Measurements from ENCODE around the gene PAFAH1B2. TPM values are rescaled to one million over a fixed set of nuclear protein-coding genes. Genes with fewer than 3 reads are reported as not detected.
A peak's percentile ranks its signal among the peaks of the same experiment; 100 is the strongest.

Gene PAFAH1B2
- total RNA-seq, 1 experiment from 2014 or later = 66.7 TPM

DNA sequence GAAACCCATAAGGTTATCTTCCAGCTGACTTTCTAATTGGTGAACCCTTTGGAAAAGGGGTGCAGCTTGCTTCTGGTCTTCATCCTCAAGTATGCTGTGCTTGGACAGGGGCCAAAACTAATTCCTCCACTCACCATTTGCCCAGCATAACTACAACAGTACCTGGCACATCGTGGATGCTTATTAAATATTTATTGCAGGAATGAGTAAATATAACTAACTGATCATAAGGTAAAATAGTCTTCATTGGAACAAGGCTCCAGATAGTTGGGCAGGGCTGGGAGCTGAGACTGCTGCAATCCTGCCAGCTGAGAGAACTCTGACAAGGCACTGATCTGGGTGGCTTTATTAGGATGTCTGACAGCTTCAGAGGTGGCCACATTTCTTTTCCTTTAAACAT is 32.1 kb downstream of the PAFAH1B2 start:
- TF ChIP-seq, protein P1, sequence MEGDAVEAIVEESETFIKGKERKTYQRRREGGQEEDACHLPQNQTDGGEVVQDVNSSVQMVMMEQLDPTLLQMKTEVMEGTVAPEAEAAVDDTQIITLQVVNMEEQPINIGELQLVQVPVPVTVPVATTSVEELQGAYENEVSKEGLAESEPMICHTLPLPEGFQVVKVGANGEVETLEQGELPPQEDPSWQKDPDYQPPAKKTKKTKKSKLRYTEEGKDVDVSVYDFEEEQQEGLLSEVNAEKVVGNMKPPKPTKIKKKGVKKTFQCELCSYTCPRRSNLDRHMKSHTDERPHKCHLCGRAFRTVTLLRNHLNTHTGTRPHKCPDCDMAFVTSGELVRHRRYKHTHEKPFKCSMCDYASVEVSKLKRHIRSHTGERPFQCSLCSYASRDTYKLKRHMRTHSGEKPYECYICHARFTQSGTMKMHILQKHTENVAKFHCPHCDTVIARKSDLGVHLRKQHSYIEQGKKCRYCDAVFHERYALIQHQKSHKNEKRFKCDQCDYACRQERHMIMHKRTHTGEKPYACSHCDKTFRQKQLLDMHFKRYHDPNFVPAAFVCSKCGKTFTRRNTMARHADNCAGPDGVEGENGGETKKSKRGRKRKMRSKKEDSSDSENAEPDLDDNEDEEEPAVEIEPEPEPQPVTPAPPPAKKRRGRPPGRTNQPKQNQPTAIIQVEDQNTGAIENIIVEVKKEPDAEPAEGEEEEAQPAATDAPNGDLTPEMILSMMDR (IDR thresholded peaks at IDR 0.05; ENCODE audit: unreplicated experiment) = no peak
- Mint-ChIP-seq H3K36me3 (ENCODE audit: insufficient read depth, unreplicated experiment) (peaks cover 30% of the 10 kb centered on the region), H3K27ac (ENCODE audit: unreplicated experiment) (no peak overlapping the region), H3K4me1 (ENCODE audit: low read depth, unreplicated experiment) (peaks cover 7% of the 10 kb centered on the region), H3K9me3 (ENCODE audit: low read depth, unreplicated experiment) (no peaks in the 10 kb centered on the region), H3K27me3 (ENCODE audit: unreplicated experiment) (no peaks in the 10 kb centered on the region), H3K4me3 (ENCODE audit: low read depth, unreplicated experiment) (no peak overlapping the region)
- BruUV-seq (replicated peaks) = no TSS peak
- intact Hi-C loops (cut with micrococcal nuclease; ENCODE audit: unreplicated experiment) = no loop called here
- DNase-seq = no peak
- CTCF ChIA-PET = no interaction called here

DNA sequence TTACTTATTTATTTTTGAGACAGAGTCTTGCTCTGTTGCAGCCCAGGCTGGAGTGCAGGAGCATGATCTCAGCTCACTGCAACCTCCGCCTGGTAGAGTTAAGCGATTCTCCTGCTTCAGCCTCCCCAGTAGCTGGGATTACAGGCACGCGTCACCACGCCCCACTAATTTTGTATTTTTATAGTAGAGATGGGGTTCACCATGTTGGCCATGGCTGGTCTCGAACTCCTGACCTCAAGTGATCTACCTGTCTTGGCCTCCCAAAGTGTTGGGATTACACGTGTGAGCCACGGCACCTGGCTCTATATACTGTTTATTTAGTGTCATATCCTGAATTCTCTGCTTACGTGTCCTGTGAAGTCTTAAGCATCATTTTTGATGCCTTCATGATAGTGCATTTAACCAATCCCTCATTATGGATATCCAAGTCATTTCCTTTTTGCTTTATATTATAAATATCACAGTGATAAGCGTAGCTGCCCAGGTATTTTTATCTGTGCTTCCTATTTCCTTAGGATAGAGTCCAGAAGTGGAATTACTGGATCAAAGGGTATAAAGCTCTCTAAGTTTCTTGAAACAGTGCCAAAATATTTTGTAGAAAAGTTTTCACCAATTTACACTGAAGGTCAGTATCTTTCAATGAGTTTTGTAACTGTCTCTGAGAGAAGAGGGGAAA is 33.6 kb downstream of the PAFAH1B2 start:
- Mint-ChIP-seq H3K4me1 (ENCODE audit: low read depth, unreplicated experiment) (peaks cover 7% of the 10 kb centered on the region), H3K27ac (ENCODE audit: unreplicated experiment) (peak overlapping the region; percentile 54), H3K27me3 (ENCODE audit: unreplicated experiment) (no peaks in the 10 kb centered on the region), H3K4me3 (ENCODE audit: low read depth, unreplicated experiment) (peak overlapping the region; percentile 79), H3K36me3 (ENCODE audit: insufficient read depth, unreplicated experiment) (peaks cover 27% of the 10 kb centered on the region), H3K9me3 (ENCODE audit: low read depth, unreplicated experiment) (no peaks in the 10 kb centered on the region)
- BruUV-seq (replicated peaks) = no TSS peak
- intact Hi-C loops (cut with micrococcal nuclease; ENCODE audit: unreplicated experiment) = no loop called here
- no peak for DNase-seq
- CTCF ChIA-PET = interaction anchor here (0.8 kb wide), 1 partner anchor 10 kb away, joined by 3 read pairs; no protein-coding TSS in a partner anchor
- TF ChIP-seq, protein P1 (IDR thresholded peaks at IDR 0.05; ENCODE audit: unreplicated experiment) = no peak

DNA sequence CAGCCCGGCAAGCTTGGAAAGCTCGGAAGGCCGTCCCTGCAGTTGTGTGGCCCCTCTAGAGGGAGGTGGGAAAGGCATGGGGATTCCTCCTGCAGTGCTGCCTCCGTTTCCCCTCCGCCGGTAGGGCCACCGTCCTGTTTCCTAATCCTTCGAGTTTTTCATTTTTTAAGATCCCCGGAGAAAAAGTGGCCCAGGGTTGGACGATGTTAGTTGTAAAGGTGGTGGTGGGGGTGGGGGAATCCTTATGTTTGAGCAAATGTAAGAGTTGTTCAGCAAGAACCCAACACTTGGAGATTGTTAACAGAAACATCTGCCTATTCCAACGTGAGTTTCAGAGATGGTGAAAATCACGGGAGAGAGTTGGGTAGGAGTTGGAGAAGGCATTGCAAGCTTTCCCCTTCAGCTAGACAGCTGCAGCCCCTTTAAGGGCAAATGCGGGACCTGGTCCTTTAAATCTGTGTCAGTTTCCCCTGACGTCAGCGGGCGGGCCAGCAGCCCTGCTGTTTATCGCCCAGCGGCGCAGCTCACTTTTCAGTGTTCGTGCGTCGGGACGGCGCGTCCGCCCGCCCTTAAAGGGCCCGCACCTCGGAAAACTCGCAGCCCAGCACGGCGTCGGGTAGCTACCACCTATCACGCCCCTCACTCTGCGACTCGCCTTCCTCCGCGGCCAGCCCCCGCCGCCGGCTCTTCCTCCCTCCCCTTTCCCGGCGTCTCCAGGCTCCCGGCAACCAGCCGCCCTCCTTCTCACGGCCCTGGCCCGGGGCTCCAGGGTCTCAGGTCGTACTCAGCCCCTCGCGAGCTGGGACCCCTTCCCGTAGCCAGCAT is 34.3 kb downstream of the PAFAH1B2 start, which contains the start of gene SIDT2:
SIDT2 (plus strand) TSS at position 534 of the 825 bp plus-strand sequence. CDS start 521 bp downstream, outside the sequence.
- TF ChIP-seq, protein P1 (IDR thresholded peaks at IDR 0.05; ENCODE audit: unreplicated experiment) = no peak
- Mint-ChIP-seq H3K36me3 (ENCODE audit: insufficient read depth, unreplicated experiment) (peaks cover 23% of the 10 kb centered on the region), H3K27me3 (ENCODE audit: unreplicated experiment) (no peaks in the 10 kb centered on the region), H3K4me3 (ENCODE audit: low read depth, unreplicated experiment) (peak within 1 kb of the TSS; percentile 79), H3K27ac (ENCODE audit: unreplicated experiment) (peak within 1 kb of the TSS; percentile 67), H3K9me3 (ENCODE audit: low read depth, unreplicated experiment) (no peaks in the 10 kb centered on the region), H3K4me1 (ENCODE audit: low read depth, unreplicated experiment) (peaks cover 7% of the 10 kb centered on the region)
- intact Hi-C loops (cut with micrococcal nuclease; ENCODE audit: unreplicated experiment) = no loop called here
- DNase-seq = peak; percentile 82
- CTCF ChIA-PET = interaction anchor here (0.7 to 0.9 kb wide), 3 partner anchors 11 to 370 kb away, joined by 3 read pairs; no protein-coding TSS in a partner anchor
- no TSS peak for BruUV-seq (replicated peaks)

DNA sequence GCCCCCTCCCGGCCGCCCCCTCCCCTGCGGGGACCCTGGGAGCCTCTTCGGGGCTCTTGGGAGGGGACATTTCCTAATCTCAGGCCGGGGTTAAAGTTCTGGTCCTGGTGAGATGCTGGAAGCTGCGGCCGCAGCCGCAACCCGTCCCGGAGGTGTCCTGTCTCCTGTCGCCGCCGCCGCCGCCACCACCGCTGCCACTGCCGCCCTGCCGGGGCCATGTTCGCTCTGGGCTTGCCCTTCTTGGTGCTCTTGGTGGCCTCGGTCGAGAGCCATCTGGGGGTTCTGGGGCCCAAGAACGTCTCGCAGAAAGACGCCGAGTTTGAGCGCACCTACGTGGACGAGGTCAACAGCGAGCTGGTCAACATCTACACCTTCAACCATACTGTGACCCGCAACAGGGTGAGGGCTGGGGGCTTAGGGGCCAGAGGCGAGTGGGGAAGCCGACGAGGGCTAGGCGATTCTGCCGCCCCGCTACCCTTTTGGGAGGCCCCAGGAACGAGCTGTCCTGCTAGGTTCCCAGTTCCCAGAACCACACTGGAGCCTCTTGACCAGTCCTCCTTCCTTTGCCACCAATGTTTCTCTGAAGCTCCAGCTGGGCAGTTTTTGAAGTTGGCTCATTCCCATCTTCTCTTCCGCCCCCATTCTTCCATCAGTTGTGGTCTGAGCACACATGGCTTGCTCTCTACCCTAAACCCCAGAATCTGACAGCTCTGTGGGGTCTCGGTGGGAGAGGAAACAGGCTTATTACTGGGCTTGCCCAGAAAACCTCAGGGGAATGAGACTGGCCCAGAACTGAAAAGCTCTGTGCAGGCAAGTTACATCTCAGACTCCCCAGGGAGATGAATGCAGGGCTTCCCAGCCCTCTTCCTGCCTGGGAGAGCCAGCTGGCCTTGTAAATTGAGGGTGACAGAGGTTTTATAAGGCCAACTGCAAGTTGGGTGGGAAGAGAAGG is 35.2 kb downstream of the PAFAH1B2 start:
- no TSS peak for BruUV-seq (replicated peaks)
- no peaks in the 10 kb centered on the region for H3K9me3 Mint-ChIP-seq (ENCODE audit: low read depth, unreplicated experiment)
- peak overlapping the region; percentile 79 for H3K4me3 Mint-ChIP-seq (ENCODE audit: low read depth, unreplicated experiment)
- peak; percentile 42 for DNase-seq
- peaks cover 7% of the 10 kb centered on the region for H3K4me1 Mint-ChIP-seq (ENCODE audit: low read depth, unreplicated experiment)
- intact Hi-C loops (cut with micrococcal nuclease; ENCODE audit: unreplicated experiment) = no loop called here
- peak overlapping the region; percentile 67 for H3K27ac Mint-ChIP-seq (ENCODE audit: unreplicated experiment)
- CTCF ChIA-PET = interaction anchor here (0.9 kb wide), 1 partner anchor 371 kb away, joined by 3 read pairs; no protein-coding TSS in a partner anchor
- TF ChIP-seq, protein P1 (IDR thresholded peaks at IDR 0.05; ENCODE audit: unreplicated experiment) = no peak
- H3K36me3 Mint-ChIP-seq (ENCODE audit: insufficient read depth, unreplicated experiment) = peaks cover 18% of the 10 kb centered on the region
- no peaks in the 10 kb centered on the region for H3K27me3 Mint-ChIP-seq (ENCODE audit: unreplicated experiment)

Measured in Calu3 (cell line).